Glutamatergic neuron (in vitro differentiated cells): ENCODE data around the gene TMEM247. TPM values are rescaled to one million over a fixed set of nuclear protein-coding genes. Genes with fewer than 3 reads are reported as not detected.

Experiments used
- DNase-seq: peaks from one replicate; pipeline ENCODE4 v3.0.0; 2022
- H3K27ac Mint-ChIP-seq: one replicate; pipeline ENCODE4 v1.8.0; 2020; ENCODE audit warnings: mild to moderate bottlenecking, mixed read lengths, inconsistent platforms; ENCODE audit not compliant: unreplicated experiment
- H3K27me3 Mint-ChIP-seq: one replicate; pipeline ENCODE4 v1.8.0; 2020; ENCODE audit warnings: mild to moderate bottlenecking, moderate library complexity, mixed read lengths, inconsistent platforms; ENCODE audit not compliant: unreplicated experiment
- H3K36me3 Mint-ChIP-seq: one replicate; pipeline ENCODE4 v1.8.0; 2020; ENCODE audit warnings: mild to moderate bottlenecking, mixed read lengths, inconsistent platforms; ENCODE audit not compliant: unreplicated experiment
- H3K4me1 Mint-ChIP-seq: one replicate; pipeline ENCODE4 v1.8.0; 2020; ENCODE audit warnings: mild to moderate bottlenecking, low read depth, mixed read lengths, inconsistent platforms; ENCODE audit not compliant: unreplicated experiment
- H3K4me3 Mint-ChIP-seq: one replicate; pipeline ENCODE4 v1.8.0; 2020; ENCODE audit warnings: mild to moderate bottlenecking, mixed read lengths, inconsistent platforms; ENCODE audit not compliant: unreplicated experiment
- H3K9me3 Mint-ChIP-seq: one replicate; pipeline ENCODE4 v1.8.0; 2020; ENCODE audit warnings: mild to moderate bottlenecking, moderate library complexity, mixed read lengths, inconsistent platforms; ENCODE audit not compliant: unreplicated experiment
- CTCF ChIP-seq: fragments of 200-600 bp; sonication (generic); IDR thresholded peaks from one replicate; pipeline ENCODE4 v1.5.0; 2021; ENCODE audit not compliant: partially characterized antibody, unreplicated experiment
- total RNA-seq: library from RNA; stranded (reverse); fragmentation: NEBNext Ultra II Directional; extraction: Animal tissue kit (Norgen Biotek cat#: 25700); gene quantifications from one replicate; pipeline ENCODE4 v1.2.1, GENCODE V29; 2021; ENCODE audit not compliant: unreplicated experiment

TMEM247 gene
- total RNA-seq, 1 donor from 2014 or later, result not detected

- no peak overlapping the region for H3K4me3 Mint-ChIP-seq
- H3K27me3 Mint-ChIP-seq, result peaks cover 2% of the 10 kb centered on the region
- H3K27ac Mint-ChIP-seq, result no peak overlapping the region
- H3K36me3 Mint-ChIP-seq, result peaks cover 21% of the 10 kb centered on the region
- no peak for TF ChIP-seq CTCF
- peaks cover 7% of the 10 kb centered on the region for H3K9me3 Mint-ChIP-seq
- DNase-seq, result no peak
- H3K4me1 Mint-ChIP-seq, result peaks cover 1% of the 10 kb centered on the region
These were observed 35.4 kb downstream of the TMEM247 start for GRCh38 chr2:46514738-46515137.

DNA sequence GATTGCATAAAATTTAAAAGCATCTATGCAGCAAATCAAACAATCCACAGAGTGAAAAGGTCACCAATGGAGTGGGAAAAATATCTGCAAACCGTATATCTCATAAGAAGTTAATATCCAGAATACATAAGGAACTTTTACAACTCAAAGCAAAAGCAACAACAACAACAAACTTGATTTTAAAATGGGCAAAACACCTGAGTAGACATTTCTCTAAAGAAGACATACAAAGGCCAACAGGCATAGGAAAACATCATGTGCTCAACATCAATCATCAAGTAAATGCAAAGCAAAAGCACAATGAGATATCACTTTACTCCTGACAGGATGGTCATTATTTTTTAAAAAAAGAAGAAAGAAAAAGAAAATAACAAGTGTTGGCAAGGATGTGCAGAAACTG is 38.1 kb downstream of the TMEM247 start:
- TF ChIP-seq CTCF, result no peak
- no peak overlapping the region for H3K4me3 Mint-ChIP-seq
- peaks cover 15% of the 10 kb centered on the region for H3K36me3 Mint-ChIP-seq
- no peak overlapping the region for H3K27ac Mint-ChIP-seq
- H3K4me1 Mint-ChIP-seq, result peaks cover 3% of the 10 kb centered on the region
- H3K9me3 Mint-ChIP-seq, result peaks cover 7% of the 10 kb centered on the region
- peaks cover 1% of the 10 kb centered on the region for H3K27me3 Mint-ChIP-seq
- no peak for DNase-seq

DNA sequence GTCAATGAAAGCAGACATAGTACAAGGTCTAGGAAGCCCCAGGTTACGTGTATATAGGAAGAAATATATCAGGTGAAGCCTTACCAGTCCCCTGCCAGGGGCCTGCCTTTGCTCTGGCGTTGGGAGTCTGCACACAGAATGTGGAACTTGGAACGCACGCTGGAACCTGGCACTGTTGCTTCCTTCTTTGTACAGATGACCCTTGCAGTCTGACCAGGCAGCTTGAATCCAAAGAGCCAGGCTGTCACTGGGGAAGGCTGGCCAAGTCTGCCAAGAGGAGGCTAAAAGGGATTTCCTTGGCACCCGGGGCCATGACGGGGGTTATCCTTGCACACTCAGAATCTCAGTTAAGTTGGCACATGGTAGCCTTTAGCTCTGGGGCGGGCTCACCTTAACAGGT is 39.5 kb downstream of the TMEM247 start:
- DNase-seq, result no peak
- Mint-ChIP-seq H3K4me3 (no peak overlapping the region), H3K9me3 (peaks cover 7% of the 10 kb centered on the region), H3K4me1 (peaks cover 3% of the 10 kb centered on the region), H3K36me3 (peaks cover 24% of the 10 kb centered on the region), H3K27ac (no peak overlapping the region), H3K27me3 (no peaks in the 10 kb centered on the region)
- TF ChIP-seq CTCF, result no peak

DNA sequence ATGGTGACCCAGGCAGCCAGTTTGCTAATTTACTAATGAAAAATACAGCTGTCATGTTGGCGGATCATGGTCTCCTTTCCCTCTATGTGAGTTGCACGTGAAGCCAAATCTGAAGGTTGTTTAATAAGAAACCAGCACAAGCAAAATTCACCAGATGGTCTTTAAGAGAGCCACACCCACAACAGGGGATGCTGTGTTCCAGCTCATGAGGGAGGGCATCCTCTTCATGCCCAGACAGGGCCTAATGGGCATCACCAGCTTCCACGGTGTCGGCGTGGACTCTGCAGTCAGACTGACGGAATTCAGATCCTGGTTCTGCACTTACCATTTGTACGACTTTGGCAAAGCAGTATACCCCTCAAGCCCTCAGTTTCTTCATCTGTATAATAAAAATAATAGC is 39.9 kb downstream of the TMEM247 start:
- H3K36me3 Mint-ChIP-seq, result peaks cover 27% of the 10 kb centered on the region
- H3K27ac Mint-ChIP-seq, result no peak overlapping the region
- DNase-seq, result no peak
- no peaks in the 10 kb centered on the region for H3K27me3 Mint-ChIP-seq
- no peak for TF ChIP-seq CTCF
- H3K4me1 Mint-ChIP-seq, result peaks cover 3% of the 10 kb centered on the region
- peaks cover 7% of the 10 kb centered on the region for H3K9me3 Mint-ChIP-seq
- H3K4me3 Mint-ChIP-seq, result no peak overlapping the region

GRCh38 chr2:46520130-46520711 is 40.9 kb downstream of the TMEM247 start:
- DNase-seq, result no peak
- no peak overlapping the region for H3K27ac Mint-ChIP-seq
- H3K36me3 Mint-ChIP-seq, result peaks cover 27% of the 10 kb centered on the region
- peaks cover 7% of the 10 kb centered on the region for H3K9me3 Mint-ChIP-seq
- no peak overlapping the region for H3K4me3 Mint-ChIP-seq
- H3K27me3 Mint-ChIP-seq, result no peaks in the 10 kb centered on the region
- H3K4me1 Mint-ChIP-seq, result peaks cover 3% of the 10 kb centered on the region
- TF ChIP-seq CTCF, result no peak
